ENCODE data around the gene XAGE5.
"Not testable (repeated sequence)": the region's sequence is repeated elsewhere in the genome, so short reads cannot be mapped to it uniquely, and the experiment has no call there.

The XAGE5 gene

GRCh38 chrX:52811065-52811625 is at the start of gene XAGE5:
Gene XAGE5 (plus strand): TSS chrX:52811287. CDS start chrX:52812567, 1,280 bp downstream.
- FAIRE-seq (no peak), DNase-seq (ENCODE audit: extremely low spot score, insufficient read length, low read depth) (no peak)

- FAIRE-seq: not testable (repeated sequence)
Measured at GRCh38 chrX:52765983-52766382, 45.1 kb upstream of the XAGE5 start.

GRCh38 chrX:52773504-52773903 is 37.6 kb upstream of the XAGE5 start:
- not testable (repeated sequence) for DNase-seq (ENCODE audit: extremely low spot score, insufficient read length, low read depth); FAIRE-seq

More at GRCh38 chrX:52765983-52766382, 45.1 kb upstream of the XAGE5 start:
- not testable (repeated sequence) for DNase-seq (ENCODE audit: extremely low spot score, insufficient read length, low read depth)

- not testable (repeated sequence) for FAIRE-seq; DNase-seq (ENCODE audit: extremely low spot score, insufficient read length, low read depth)
Measured at GRCh38 chrX:52797327-52797726, 13.8 kb upstream of the XAGE5 start, which contains the start of gene SPANXN5. Gene SPANXN5 (minus strand): TSS chrX:52797427. CDS start chrX:52797348, 79 bp downstream.

GRCh38 chrX:52804876-52805275 is 6.2 kb upstream of the XAGE5 start:
- DNase-seq (ENCODE audit: extremely low spot score, insufficient read length, low read depth); FAIRE-seq: not testable (repeated sequence)

GRCh38 chrX:52819788-52820187 is 8.7 kb downstream of the XAGE5 start:
- DNase-seq (ENCODE audit: extremely low spot score, insufficient read length, low read depth) (no peak), FAIRE-seq (no peak)

GRCh38 chrX:52821079-52821760 is 10.1 kb downstream of the XAGE5 start:
- DNase-seq (ENCODE audit: extremely low spot score, insufficient read length, low read depth) (no peak), FAIRE-seq (no peak)

- DNase-seq (ENCODE audit: extremely low spot score, insufficient read length, low read depth): no peak
- FAIRE-seq: no peak
Measured at GRCh38 chrX:52824608-52825007, 13.5 kb downstream of the XAGE5 start.

GRCh38 chrX:52830551-52830950 is 19.5 kb downstream of the XAGE5 start:
- FAIRE-seq: no peak
- no peak for DNase-seq (ENCODE audit: extremely low spot score, insufficient read length, low read depth)

GRCh38 chrX:52839137-52839536 is 28.1 kb downstream of the XAGE5 start:
- DNase-seq (ENCODE audit: extremely low spot score, insufficient read length, low read depth) (no peak), FAIRE-seq (peak; percentile 9)

GRCh38 chrX:52843619-52844018 is 32.5 kb downstream of the XAGE5 start:
- DNase-seq (ENCODE audit: extremely low spot score, insufficient read length, low read depth); FAIRE-seq: not testable (repeated sequence)

- FAIRE-seq: peak; percentile 26
- no peak for DNase-seq (ENCODE audit: extremely low spot score, insufficient read length, low read depth)
Measured at GRCh38 chrX:52852110-52852860, 41.2 kb downstream of the XAGE5 start.

- not testable (repeated sequence) for DNase-seq (ENCODE audit: extremely low spot score, insufficient read length, low read depth); FAIRE-seq
Measured at GRCh38 chrX:52856991-52857525, 46.0 kb downstream of the XAGE5 start.

- FAIRE-seq: peak; percentile 5
- DNase-seq (ENCODE audit: extremely low spot score, insufficient read length, low read depth): no peak
Measured at GRCh38 chrX:52865343-52865998, 54.4 kb downstream of the XAGE5 start.

All from GM18507 (cell line).